GM18499 (cell line): ENCODE measurements around the gene DCAF16.

Experiments
- ATAC-seq: cut with Tn5 transposase; IDR thresholded peaks from one replicate; pipeline ENCODE4 v1.9.1; 2021; ENCODE audit warnings: moderate number of reproducible peaks; ENCODE audit not compliant: insufficient read depth, unreplicated experiment

Gene DCAF16

GRCh38 chr4:17753646-17754045 is 56.9 kb downstream of the DCAF16 start:
- ATAC-seq: no peak
